Subcutaneous abdominal adipose tissue (tissue), 5 donors: ENCODE measurements around the gene CASQ2.

Source experiments
- H3K27ac ChIP-seq: one replicate; pipeline ENCODE4 v1.7.0; 2013; ENCODE audit warnings: low read depth, mild to moderate bottlenecking, inconsistent platforms, low read length, moderate library complexity
- H3K27me3 ChIP-seq, 5 donors: one replicate each; pipeline ENCODE4 v1.7.0; 2013; ENCODE audit warnings: low read length in 5 of 5, inconsistent platforms in 1 of 5; ENCODE audit not compliant: control insufficient read depth in 5 of 5, insufficient read depth in 4 of 5
- H3K36me3 ChIP-seq, 5 donors: one replicate each; pipeline ENCODE4 v1.7.0; 2013; ENCODE audit warnings: low read length in 5 of 5; ENCODE audit not compliant: control insufficient read depth in 5 of 5, insufficient read depth in 5 of 5
- H3K4me1 ChIP-seq, 5 donors: one replicate each; pipeline ENCODE4 v1.7.0; 2013; ENCODE audit warnings: low read length in 5 of 5, mild to moderate bottlenecking in 3 of 5, moderate library complexity in 1 of 5; ENCODE audit not compliant: control insufficient read depth in 5 of 5, insufficient read depth in 5 of 5
- H3K4me3 ChIP-seq, 5 donors: one replicate each; pipeline ENCODE4 v1.7.0; 2013; ENCODE audit warnings: low read length in 5 of 5, low read depth in 1 of 5
- H3K9ac ChIP-seq, 5 donors: one replicate each; pipeline ENCODE4 v1.7.0; 2013; ENCODE audit warnings: low read length in 5 of 5, mild to moderate bottlenecking in 4 of 5, moderate library complexity in 3 of 5
- H3K9me3 ChIP-seq, 5 donors: one replicate each; pipeline ENCODE4 v1.7.0; 2013; ENCODE audit warnings: low read length in 5 of 5; ENCODE audit not compliant: control insufficient read depth in 5 of 5
- donor health status: healthy.
- donor health status: healthy.
- donor health status: healthy.
- donor health status: healthy.
- donor health status: healthy.

Gene CASQ2

GRCh38 chr1:115762779-115763178 is 5.7 kb downstream of the CASQ2 start:
- no peaks in the 10 kb centered on the region for H3K27me3 ChIP-seq
- no peak overlapping the region for H3K9ac ChIP-seq
- no peak overlapping the region for H3K27ac ChIP-seq
- no peak overlapping the region for H3K4me3 ChIP-seq
- no peaks in the 10 kb centered on the region for H3K9me3 ChIP-seq
- H3K4me1 ChIP-seq, result peaks cover 0 to 17% (median 13%) of the 10 kb centered on the region in 5 donors
- no peaks in the 10 kb centered on the region for H3K36me3 ChIP-seq

GRCh38 chr1:115761601-115762302 is 6.8 kb downstream of the CASQ2 start:
- H3K27ac ChIP-seq, result no peak overlapping the region
- H3K9me3 ChIP-seq, result no peaks in the 10 kb centered on the region
- H3K4me1 ChIP-seq, result peaks cover 0 to 27% (median 23%) of the 10 kb centered on the region in 5 donors
- no peak overlapping the region for H3K9ac ChIP-seq
- H3K27me3 ChIP-seq, result no peaks in the 10 kb centered on the region
- no peaks in the 10 kb centered on the region for H3K36me3 ChIP-seq
- H3K4me3 ChIP-seq, result no peak overlapping the region

- no peaks in the 10 kb centered on the region for H3K9me3 ChIP-seq
- no peak overlapping the region for H3K9ac ChIP-seq
- H3K4me1 ChIP-seq, result peaks cover 5 to 49% (median 39%) of the 10 kb centered on the region in 5 donors
- H3K36me3 ChIP-seq, result no peaks in the 10 kb centered on the region
- H3K27me3 ChIP-seq, result no peaks in the 10 kb centered on the region
- H3K4me3 ChIP-seq, result no peak overlapping the region
- peak overlapping the region; percentile 69 for H3K27ac ChIP-seq
Measured at GRCh38 chr1:115757856-115758255, 10.7 kb downstream of the CASQ2 start.

- Histone ChIP-seq H3K9me3 (no peaks in the 10 kb centered on the region), H3K4me1 (peaks cover 5 to 49% (median 39%) of the 10 kb centered on the region in 5 donors), H3K4me3 (no peak overlapping the region), H3K9ac (no peak overlapping the region), H3K36me3 (no peaks in the 10 kb centered on the region), H3K27ac (peak overlapping the region; percentile 69), H3K27me3 (no peaks in the 10 kb centered on the region)
Measured at GRCh38 chr1:115757326-115757725, 11.2 kb downstream of the CASQ2 start.

- Histone ChIP-seq H3K27me3 (no peaks in the 10 kb centered on the region), H3K4me3 (no peak overlapping the region), H3K9ac (no peak overlapping the region), H3K9me3 (no peaks in the 10 kb centered on the region), H3K27ac (peak overlapping the region; percentile 24), H3K4me1 (peaks cover 5 to 49% (median 39%) of the 10 kb centered on the region in 5 donors), H3K36me3 (no peaks in the 10 kb centered on the region)
Measured at GRCh38 chr1:115755456-115756370, 12.8 kb downstream of the CASQ2 start.

- peaks cover 5 to 49% (median 39%) of the 10 kb centered on the region in 5 donors for H3K4me1 ChIP-seq
- no peak overlapping the region for H3K4me3 ChIP-seq
- H3K9ac ChIP-seq, result no peak overlapping the region
- no peaks in the 10 kb centered on the region for H3K36me3 ChIP-seq
- no peaks in the 10 kb centered on the region for H3K9me3 ChIP-seq
- H3K27ac ChIP-seq, result no peak overlapping the region
- H3K27me3 ChIP-seq, result no peaks in the 10 kb centered on the region
Measured at GRCh38 chr1:115753830-115754229, 14.7 kb downstream of the CASQ2 start.

GRCh38 chr1:115753361-115753760 is 15.2 kb downstream of the CASQ2 start:
- Histone ChIP-seq H3K9me3 (no peaks in the 10 kb centered on the region), H3K4me1 (peaks cover 5 to 47% (median 39%) of the 10 kb centered on the region in 5 donors), H3K27ac (no peak overlapping the region), H3K27me3 (no peaks in the 10 kb centered on the region), H3K9ac (no peak overlapping the region), H3K36me3 (no peaks in the 10 kb centered on the region), H3K4me3 (no peak overlapping the region)

GRCh38 chr1:115748401-115749150 is 19.9 kb downstream of the CASQ2 start:
- no peak overlapping the region for H3K9ac ChIP-seq
- no peak overlapping the region for H3K27ac ChIP-seq
- H3K4me3 ChIP-seq, result no peak overlapping the region
- H3K27me3 ChIP-seq, result no peaks in the 10 kb centered on the region
- H3K4me1 ChIP-seq, result peaks cover 0 to 4% (median 3%) of the 10 kb centered on the region in 5 donors
- H3K9me3 ChIP-seq, result no peaks in the 10 kb centered on the region
- H3K36me3 ChIP-seq, result no peaks in the 10 kb centered on the region

- no peaks in the 10 kb centered on the region for H3K4me1 ChIP-seq
- H3K36me3 ChIP-seq, result no peaks in the 10 kb centered on the region
- H3K4me3 ChIP-seq, result no peak overlapping the region
- no peaks in the 10 kb centered on the region for H3K27me3 ChIP-seq
- H3K9me3 ChIP-seq, result no peaks in the 10 kb centered on the region
- no peak overlapping the region for H3K27ac ChIP-seq
- no peak overlapping the region for H3K9ac ChIP-seq
Measured at GRCh38 chr1:115746021-115746690, 22.4 kb downstream of the CASQ2 start.
